WTC11 (cell line): Measurements from ENCODE around the gene B3GLCT. TPM values are rescaled to one million over a fixed set of nuclear protein-coding genes. Genes with fewer than 3 reads are reported as not detected.

Experiments
- AFF4 ChIP-seq: sonication (generic); formaldehyde crosslinking; IDR thresholded peaks from 2 replicates; pipeline ENCODE4 v1.8.1; 2023; ENCODE audit warnings: mild to moderate bottlenecking, missing genetic modification reagents, borderline replicate concordance
- ARID4B ChIP-seq: sonication (generic); formaldehyde crosslinking; IDR thresholded peaks from 2 replicates; pipeline ENCODE4 v1.8.0; 2023; ENCODE audit warnings: missing genetic modification reagents, mild to moderate bottlenecking, borderline replicate concordance
- E2F5 ChIP-seq: sonication (generic); formaldehyde crosslinking; IDR thresholded peaks from 2 replicates; pipeline ENCODE4 v1.8.1; 2022; ENCODE audit warnings: mild to moderate bottlenecking, moderate library complexity, missing genetic modification reagents
- ETV6 ChIP-seq: sonication (generic); formaldehyde crosslinking; IDR thresholded peaks from 2 replicates; pipeline ENCODE4 v1.8.1; 2022; ENCODE audit warnings: mild to moderate bottlenecking, missing genetic modification reagents
- FOXJ3 ChIP-seq: sonication (generic); formaldehyde crosslinking; IDR thresholded peaks from 2 replicates; pipeline ENCODE4 v1.9.0; 2021; ENCODE audit warnings: missing genetic modification reagents, mild to moderate bottlenecking, borderline replicate concordance
- FOXK1 ChIP-seq: sonication (generic); formaldehyde crosslinking; IDR thresholded peaks from 2 replicates; pipeline ENCODE4 v1.8.0; 2022; ENCODE audit warnings: mild to moderate bottlenecking, moderate library complexity, missing genetic modification reagents
- GABPB1 ChIP-seq: sonication (generic); formaldehyde crosslinking; IDR thresholded peaks from 2 replicates; pipeline ENCODE4 v1.8.1; 2023; ENCODE audit warnings: mild to moderate bottlenecking, missing genetic modification reagents
- GTF2I ChIP-seq: fragments of 250-450 bp; sonication (Bioruptor Pico); conservative IDR thresholded peaks from 2 replicates; pipeline ENCODE4 v1.4.0; 2021; ENCODE audit warnings: mild to moderate bottlenecking
- HMGA2 ChIP-seq: fragments of 250-450 bp; sonication (Bioruptor Pico); IDR thresholded peaks from 2 replicates; pipeline ENCODE4 v1.4.0; 2021; ENCODE audit warnings: mild to moderate bottlenecking, moderate library complexity
- KAT7 ChIP-seq: sonication (generic); formaldehyde crosslinking; IDR thresholded peaks from 2 replicates; pipeline ENCODE4 v1.8.1; 2023; ENCODE audit warnings: missing genetic modification reagents, mild to moderate bottlenecking, borderline replicate concordance
- MYBL2 ChIP-seq: sonication (generic); formaldehyde crosslinking; IDR thresholded peaks from 2 replicates; pipeline ENCODE4 v1.8.1; 2023; ENCODE audit warnings: mild to moderate bottlenecking, moderate library complexity, missing genetic modification reagents
- NR1H2 ChIP-seq: sonication (generic); formaldehyde crosslinking; IDR thresholded peaks from 2 replicates; pipeline ENCODE4 v1.9.0; 2021; ENCODE audit warnings: mild to moderate bottlenecking, moderate library complexity, missing genetic modification reagents
- NR3C1 ChIP-seq: sonication (generic); formaldehyde crosslinking; conservative IDR thresholded peaks from 2 replicates; pipeline ENCODE4 v1.8.1; 2023; ENCODE audit warnings: low read depth, mild to moderate bottlenecking, missing genetic modification reagents
- PRDM15 ChIP-seq: sonication (generic); formaldehyde crosslinking; IDR thresholded peaks from 2 replicates; pipeline ENCODE4 v1.8.0; 2022; ENCODE audit warnings: missing genetic modification reagents
- PRRX2 ChIP-seq: fragments of 250-450 bp; sonication (Bioruptor Pico); IDR thresholded peaks from 2 replicates; pipeline ENCODE4 v1.8.0; 2021; ENCODE audit warnings: mild to moderate bottlenecking
- TCF7 ChIP-seq: sonication (generic); formaldehyde crosslinking; IDR thresholded peaks from 2 replicates; pipeline ENCODE4 v1.8.0; 2022; ENCODE audit warnings: mild to moderate bottlenecking, low read depth, missing genetic modification reagents, moderate library complexity
- TEAD1 ChIP-seq: sonication (generic); formaldehyde crosslinking; IDR thresholded peaks from 2 replicates; pipeline ENCODE4 v1.8.0; 2022; ENCODE audit warnings: mild to moderate bottlenecking, missing genetic modification reagents
- TP53 ChIP-seq: sonication (generic); formaldehyde crosslinking; IDR thresholded peaks from 2 replicates; pipeline ENCODE4 v1.8.1; 2023; ENCODE audit warnings: mild to moderate bottlenecking, missing genetic modification reagents
- ZBTB21 ChIP-seq: sonication (generic); formaldehyde crosslinking; IDR thresholded peaks from 2 replicates; pipeline ENCODE4 v1.8.1; 2023; ENCODE audit warnings: mild to moderate bottlenecking, missing genetic modification reagents, borderline replicate concordance
- ZNF138 ChIP-seq: sonication (generic); formaldehyde crosslinking; conservative IDR thresholded peaks from 2 replicates; pipeline ENCODE4 v1.8.1; 2022; ENCODE audit warnings: mild to moderate bottlenecking, moderate library complexity, missing genetic modification reagents
- total RNA-seq: library from RNA; stranded (reverse); gene quantifications from 3 replicates; pipeline ENCODE4 v1.2.3, GENCODE V29; 2021
- TF ChIP-seq, protein P1 (sequence below): sonication (generic); formaldehyde crosslinking; IDR thresholded peaks from 2 replicates; pipeline ENCODE4 v1.8.0; 2023; ENCODE audit warnings: missing genetic modification reagents
- TF ChIP-seq, protein P2 (sequence below): sonication (generic); formaldehyde crosslinking; IDR thresholded peaks from 2 replicates; pipeline ENCODE4 v1.8.1; 2023; ENCODE audit warnings: mild to moderate bottlenecking, missing genetic modification reagents

B3GLCT gene
- total RNA-seq, 1 experiment from 2014 or later = 2.4 TPM

DNA sequence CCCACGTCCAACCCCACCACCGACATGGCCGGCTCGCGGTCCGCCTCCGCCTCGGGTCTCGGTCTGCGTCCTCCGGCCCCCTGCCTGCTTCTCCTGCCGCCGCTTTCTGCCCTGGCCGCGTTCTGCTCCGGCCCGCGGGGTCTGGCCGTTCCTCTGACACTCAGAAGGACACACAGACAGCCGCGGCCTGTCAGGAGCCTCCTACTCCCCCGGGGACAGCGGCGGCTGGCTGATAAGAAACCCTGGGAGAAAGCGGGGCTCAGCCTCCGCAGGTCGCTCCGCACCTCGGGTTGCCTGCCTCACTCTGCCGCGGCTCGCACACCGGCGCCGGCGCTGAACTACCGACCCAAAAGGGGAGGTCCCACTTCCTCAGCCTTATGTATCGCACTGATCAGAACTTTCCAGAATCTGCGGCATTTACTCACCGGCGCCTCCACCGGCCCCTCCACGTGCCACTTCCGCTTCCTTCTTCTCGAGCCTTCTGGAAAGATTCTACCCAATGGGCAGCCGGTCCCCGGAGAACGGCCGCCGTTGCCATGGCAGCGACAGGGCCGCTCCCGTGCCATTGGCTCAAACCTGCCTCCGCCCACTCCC is 38.1 kb upstream of the B3GLCT start, which contains the start of gene HSPH1 (continued):
- TF ChIP-seq TP53 (no peak), E2F5 (no peak), PRDM15 (CRISPR knock-in tag) (no peak), ZBTB21 (CRISPR knock-in tag) (no peak), ARID4B (CRISPR knock-in tag) (peak; percentile 58; the same call in 1 of the 2 replicates), FOXJ3 (CRISPR knock-in tag) (no peak), TCF7 (CRISPR knock-in tag) (no peak), AFF4 (no peak), NR3C1 (CRISPR knock-in tag) (no peak), ZNF138 (CRISPR knock-in tag) (no peak), TEAD1 (peak; percentile 80; the same call in 1 of the 2 replicates), KAT7 (CRISPR knock-in tag) (no peak), NR1H2 (CRISPR knock-in tag) (peak; percentile 19; the same call in 1 of the 2 replicates), MYBL2 (CRISPR knock-in tag) (peak; percentile 90), GTF2I (no peak), ETV6 (CRISPR knock-in tag) (peak; percentile 65), PRRX2 (CRISPR knock-in tag) (no peak), HMGA2 (CRISPR knock-in tag) (no peak), GABPB1 (peak; percentile 71; the same call in 1 of the 2 replicates), FOXK1 (peak; percentile 73)
- TF ChIP-seq, protein P1, sequence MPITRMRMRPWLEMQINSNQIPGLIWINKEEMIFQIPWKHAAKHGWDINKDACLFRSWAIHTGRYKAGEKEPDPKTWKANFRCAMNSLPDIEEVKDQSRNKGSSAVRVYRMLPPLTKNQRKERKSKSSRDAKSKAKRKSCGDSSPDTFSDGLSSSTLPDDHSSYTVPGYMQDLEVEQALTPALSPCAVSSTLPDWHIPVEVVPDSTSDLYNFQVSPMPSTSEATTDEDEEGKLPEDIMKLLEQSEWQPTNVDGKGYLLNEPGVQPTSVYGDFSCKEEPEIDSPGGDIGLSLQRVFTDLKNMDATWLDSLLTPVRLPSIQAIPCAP (CRISPR knock-in tag) = no peak
- TF ChIP-seq, protein P2, sequence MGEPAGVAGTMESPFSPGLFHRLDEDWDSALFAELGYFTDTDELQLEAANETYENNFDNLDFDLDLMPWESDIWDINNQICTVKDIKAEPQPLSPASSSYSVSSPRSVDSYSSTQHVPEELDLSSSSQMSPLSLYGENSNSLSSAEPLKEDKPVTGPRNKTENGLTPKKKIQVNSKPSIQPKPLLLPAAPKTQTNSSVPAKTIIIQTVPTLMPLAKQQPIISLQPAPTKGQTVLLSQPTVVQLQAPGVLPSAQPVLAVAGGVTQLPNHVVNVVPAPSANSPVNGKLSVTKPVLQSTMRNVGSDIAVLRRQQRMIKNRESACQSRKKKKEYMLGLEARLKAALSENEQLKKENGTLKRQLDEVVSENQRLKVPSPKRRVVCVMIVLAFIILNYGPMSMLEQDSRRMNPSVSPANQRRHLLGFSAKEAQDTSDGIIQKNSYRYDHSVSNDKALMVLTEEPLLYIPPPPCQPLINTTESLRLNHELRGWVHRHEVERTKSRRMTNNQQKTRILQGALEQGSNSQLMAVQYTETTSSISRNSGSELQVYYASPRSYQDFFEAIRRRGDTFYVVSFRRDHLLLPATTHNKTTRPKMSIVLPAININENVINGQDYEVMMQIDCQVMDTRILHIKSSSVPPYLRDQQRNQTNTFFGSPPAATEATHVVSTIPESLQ (CRISPR knock-in tag) = no peak
